ENCODE data around the gene SRGAP1.

The SRGAP1 gene

DNA sequence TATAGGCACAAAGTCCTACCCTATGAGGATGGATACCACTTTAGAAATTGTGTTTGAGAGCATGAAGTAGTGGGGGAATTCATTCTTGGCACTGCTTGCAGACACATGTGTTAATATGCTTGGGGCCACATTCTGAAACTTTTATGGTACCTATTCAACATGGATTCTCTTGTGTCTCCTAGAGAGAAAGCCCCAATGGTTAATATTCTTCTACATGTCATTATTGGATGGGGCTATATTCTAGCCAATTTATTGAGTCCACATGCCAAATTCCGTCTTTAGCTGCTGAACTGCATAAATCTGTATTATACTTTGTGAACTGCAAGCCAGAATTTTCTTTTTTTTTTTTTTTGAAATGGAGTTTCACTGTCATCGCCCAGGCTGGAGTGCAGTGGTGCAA lies 237.6 kb downstream of the SRGAP1 start:
- POLR2A ChIA-PET: no interaction called here
- no peak for TF ChIP-seq CTCF (IDR thresholded peaks at IDR 0.05; ENCODE audit: control extremely low read depth, extremely low read depth, low read depth, missing control alignments)
- no peak for DNase-seq (ENCODE audit: extremely low spot score)
- CTCF ChIA-PET: interaction anchor here (1.3 kb wide), 1 partner anchor 31 kb away, joined by 3 read pairs; no protein-coding TSS in a partner anchor

- no peak for TF ChIP-seq CTCF (IDR thresholded peaks at IDR 0.05; ENCODE audit: control extremely low read depth, extremely low read depth, low read depth, missing control alignments)
- DNase-seq (ENCODE audit: extremely low spot score): no peak
- CTCF ChIA-PET: interaction anchor here (1.3 kb wide), 1 partner anchor 32 kb away, joined by 3 read pairs; no protein-coding TSS in a partner anchor
- POLR2A ChIA-PET: no interaction called here
These were observed 238.4 kb downstream of the SRGAP1 start for GRCh38 chr12:64082866-64083268.

- POLR2A ChIA-PET: no interaction called here
- no peak for TF ChIP-seq CTCF (IDR thresholded peaks at IDR 0.05; ENCODE audit: control extremely low read depth, extremely low read depth, low read depth, missing control alignments)
- CTCF ChIA-PET: interaction anchor here (1.3 kb wide), 1 partner anchor 32 kb away, joined by 3 read pairs; no protein-coding TSS in a partner anchor
- DNase-seq (ENCODE audit: extremely low spot score): no peak
These were observed 239.0 kb downstream of the SRGAP1 start for GRCh38 chr12:64083285-64084210.

GRCh38 chr12:64085154-64085553 lies 240.7 kb downstream of the SRGAP1 start:
- no peak for DNase-seq (ENCODE audit: extremely low spot score)
- ChIA-PET POLR2A (no interaction called here), CTCF (interaction anchor here (0.6 kb wide), 1 partner anchor 58 kb away, joined by 3 read pairs; no protein-coding TSS in a partner anchor)
- no peak for TF ChIP-seq CTCF (IDR thresholded peaks at IDR 0.05; ENCODE audit: control extremely low read depth, extremely low read depth, low read depth, missing control alignments)

- no peak for TF ChIP-seq CTCF (IDR thresholded peaks at IDR 0.05; ENCODE audit: control extremely low read depth, extremely low read depth, low read depth, missing control alignments)
- DNase-seq (ENCODE audit: extremely low spot score): no peak
- ChIA-PET POLR2A (no interaction called here), CTCF (no interaction called here)
These were observed 241.5 kb downstream of the SRGAP1 start for GRCh38 chr12:64085996-64086395.

GRCh38 chr12:64086946-64087345 lies 242.4 kb downstream of the SRGAP1 start:
- ChIA-PET POLR2A (no interaction called here), CTCF (no interaction called here)
- no peak for DNase-seq (ENCODE audit: extremely low spot score)
- TF ChIP-seq CTCF (IDR thresholded peaks at IDR 0.05; ENCODE audit: control extremely low read depth, extremely low read depth, low read depth, missing control alignments): no peak

All from GM10248 (cell line).